GM10847 (cell line): ENCODE results near the gene ASGR1.

ENCODE experiments used
- POLR2A ChIP-seq: IDR thresholded peaks from 2 replicates; pipeline ENCODE4 v1.6.1; 2011; ENCODE audit not compliant: insufficient read length; ENCODE audit errors: extremely low read depth

The ASGR1 gene, protein sequence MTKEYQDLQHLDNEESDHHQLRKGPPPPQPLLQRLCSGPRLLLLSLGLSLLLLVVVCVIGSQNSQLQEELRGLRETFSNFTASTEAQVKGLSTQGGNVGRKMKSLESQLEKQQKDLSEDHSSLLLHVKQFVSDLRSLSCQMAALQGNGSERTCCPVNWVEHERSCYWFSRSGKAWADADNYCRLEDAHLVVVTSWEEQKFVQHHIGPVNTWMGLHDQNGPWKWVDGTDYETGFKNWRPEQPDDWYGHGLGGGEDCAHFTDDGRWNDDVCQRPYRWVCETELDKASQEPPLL

DNA sequence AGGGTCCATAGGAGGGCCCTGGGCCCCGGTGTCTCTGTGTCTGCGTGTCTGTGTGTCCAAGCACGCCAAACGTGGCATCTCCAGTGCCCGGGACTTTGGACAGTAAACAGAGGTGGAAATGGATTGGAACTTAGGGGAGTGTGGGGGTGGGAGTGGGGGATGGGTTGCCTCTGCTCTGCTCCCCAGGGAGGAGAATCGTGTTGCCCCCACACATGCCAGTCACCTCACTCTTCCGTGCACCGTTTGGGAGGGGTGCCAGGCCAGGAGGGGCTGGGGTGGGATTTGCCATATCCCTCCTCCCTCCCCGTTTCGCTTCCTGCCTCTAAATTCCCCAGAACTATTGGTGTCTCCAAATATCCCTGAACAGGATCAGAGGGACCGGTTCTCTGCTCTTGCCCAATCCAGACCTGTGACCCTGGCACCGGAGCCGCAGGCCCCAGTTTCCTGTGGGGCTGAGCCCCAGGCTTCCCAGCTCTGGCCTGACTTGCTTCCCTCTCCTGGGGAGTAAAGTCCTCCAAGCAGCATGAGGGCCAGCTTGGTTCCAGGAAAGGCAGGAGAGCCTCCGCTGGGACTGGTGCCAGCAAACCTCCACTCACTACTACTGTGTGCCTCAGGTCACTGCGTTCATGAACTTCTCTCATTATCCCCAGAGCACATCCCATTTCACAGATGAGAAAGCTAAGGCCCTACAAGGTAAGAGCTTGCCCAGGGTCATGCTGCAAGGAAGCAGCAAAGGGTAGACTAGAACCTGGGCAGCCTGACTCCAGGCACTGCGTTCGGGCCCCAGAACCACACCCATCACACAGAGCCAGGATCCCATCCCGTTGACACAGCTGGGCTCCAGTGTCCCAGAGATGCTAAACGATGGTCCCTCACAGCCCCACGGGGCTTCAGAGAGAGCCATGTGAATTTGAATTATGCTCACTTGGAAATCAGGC is at the start of gene ASGR1:
Gene ASGR1 (minus strand): TSS at position 54 of the 938 bp plus-strand sequence. CDS start 807 bp downstream, outside the sequence.
- TF ChIP-seq POLR2A: no peak

- TF ChIP-seq POLR2A: no peak
Observed at GRCh38 chr17:7228920-7229319, 49.8 kb upstream of the ASGR1 start.

GRCh38 chr17:7226721-7227710 is 47.8 kb upstream of the ASGR1 start:
- no peak for TF ChIP-seq POLR2A

DNA sequence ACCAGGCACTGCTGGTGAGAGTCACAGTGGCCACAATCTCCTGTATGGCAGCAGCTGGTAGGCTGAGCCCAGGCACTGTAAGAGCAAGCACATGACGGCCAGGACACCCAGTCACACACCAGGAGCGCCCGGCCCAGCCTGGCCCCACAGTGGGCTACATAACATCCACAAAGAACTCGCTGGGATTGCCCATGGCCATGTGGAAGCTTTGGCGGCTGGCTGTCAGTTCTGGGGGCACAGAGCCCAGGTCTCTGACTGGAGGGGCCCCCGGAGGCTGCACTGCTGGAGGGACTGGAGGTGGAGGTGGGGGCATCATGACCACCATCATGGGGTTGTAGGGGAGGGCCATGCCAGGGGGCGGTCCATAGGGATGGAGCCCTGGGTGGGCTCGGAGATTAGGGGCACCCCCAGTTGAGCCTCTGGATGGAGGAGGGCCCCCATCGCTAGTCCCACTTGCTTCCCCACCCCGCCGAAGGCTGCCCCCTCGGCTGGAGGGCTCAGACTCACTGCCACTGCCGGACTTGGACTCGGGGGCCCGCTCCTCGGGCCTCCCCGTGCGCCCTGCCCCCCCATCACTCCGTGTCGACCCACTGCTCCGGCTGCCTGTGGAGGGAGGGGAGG is 46.7 kb upstream of the ASGR1 start:
- TF ChIP-seq POLR2A: no peak

DNA sequence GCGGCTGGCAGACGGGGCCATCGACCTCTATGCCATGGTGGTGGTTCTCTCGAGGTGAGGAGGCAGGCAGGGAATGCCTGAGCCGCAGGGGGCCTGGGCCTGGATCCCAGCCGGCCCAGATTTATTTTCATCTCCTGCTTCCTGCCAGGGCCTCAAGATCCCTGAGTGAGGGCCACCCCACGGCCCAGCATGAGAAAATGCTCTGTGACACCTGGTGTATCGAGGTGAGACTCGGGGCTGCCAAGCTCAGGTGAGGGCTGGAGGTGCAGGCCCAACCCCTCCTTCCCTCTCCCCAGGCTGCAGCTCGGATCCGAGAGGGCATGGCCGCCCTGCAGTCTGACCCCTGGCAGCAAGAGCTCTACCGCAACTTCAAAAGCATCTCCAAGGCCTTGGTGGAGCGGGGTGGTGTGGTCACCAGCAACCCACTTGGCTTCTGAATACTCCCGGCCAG is 45.5 kb upstream of the ASGR1 start:
- no peak for TF ChIP-seq POLR2A

GRCh38 chr17:7224110-7224509 is 44.9 kb upstream of the ASGR1 start:
- no peak for TF ChIP-seq POLR2A

DNA sequence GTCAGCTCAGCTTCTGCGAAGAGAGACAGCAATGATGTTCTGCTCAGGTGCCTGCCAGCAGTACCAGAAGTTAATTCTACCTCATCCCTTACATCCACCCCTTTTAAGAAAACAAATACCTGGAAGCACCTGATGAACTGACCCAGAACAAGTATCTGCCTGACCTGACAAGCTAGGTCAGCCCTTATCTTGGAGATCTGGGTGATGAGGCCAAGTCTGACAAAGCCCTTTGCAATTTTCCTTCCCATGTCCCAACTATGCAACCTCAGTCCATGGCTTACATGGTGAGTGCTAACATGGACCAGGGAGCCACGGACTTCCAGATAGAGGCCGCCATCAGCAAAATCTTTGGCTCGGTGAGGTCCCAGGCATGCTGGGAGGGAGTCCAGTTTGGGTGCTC is 44.2 kb upstream of the ASGR1 start:
- TF ChIP-seq POLR2A: no peak

GRCh38 chr17:7222972-7223292 is 43.8 kb upstream of the ASGR1 start:
- TF ChIP-seq POLR2A: no peak

DNA sequence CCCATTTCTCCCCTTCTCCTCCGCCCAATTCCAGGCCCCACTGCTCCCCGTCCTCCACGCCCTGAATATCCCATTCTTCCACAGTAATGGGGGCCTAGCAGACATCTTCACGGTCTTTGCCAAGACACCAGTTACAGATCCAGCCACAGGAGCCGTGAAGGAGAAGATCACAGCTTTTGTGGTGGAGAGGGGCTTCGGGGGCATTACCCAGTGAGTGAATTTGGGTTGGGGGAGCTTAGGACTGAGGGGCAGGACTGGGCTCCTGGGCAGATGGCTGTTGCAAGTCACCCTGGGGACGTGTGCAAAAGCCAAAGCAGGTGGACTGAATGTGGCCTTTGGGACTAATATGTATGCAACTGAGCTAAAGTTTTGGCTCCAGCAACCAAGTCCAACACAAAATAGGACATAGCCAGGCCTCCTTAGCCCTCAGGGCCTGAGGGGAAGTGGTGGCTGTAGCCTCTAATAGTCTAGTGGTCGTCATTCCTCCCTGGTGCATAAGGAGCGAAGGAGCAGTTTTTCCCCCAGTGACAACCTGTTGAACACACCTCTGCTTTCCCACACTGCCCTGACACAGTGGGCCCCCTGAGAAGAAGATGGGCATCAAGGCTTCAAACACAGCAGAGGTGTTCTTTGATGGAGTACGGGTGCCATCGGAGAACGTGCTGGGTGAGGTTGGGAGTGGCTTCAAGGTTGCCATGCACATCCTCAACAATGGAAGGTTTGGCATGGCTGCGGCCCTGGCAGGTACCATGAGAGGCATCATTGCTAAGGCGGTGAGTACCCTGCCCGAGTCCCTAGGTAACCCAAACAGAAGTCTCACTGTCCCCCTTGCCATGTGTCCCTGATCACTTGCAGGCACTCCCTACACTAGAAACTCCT is 43.2 kb upstream of the ASGR1 start:
- no peak for TF ChIP-seq POLR2A

- no peak for TF ChIP-seq POLR2A
Observed at GRCh38 chr17:7221278-7222092, 42.3 kb upstream of the ASGR1 start.

DNA sequence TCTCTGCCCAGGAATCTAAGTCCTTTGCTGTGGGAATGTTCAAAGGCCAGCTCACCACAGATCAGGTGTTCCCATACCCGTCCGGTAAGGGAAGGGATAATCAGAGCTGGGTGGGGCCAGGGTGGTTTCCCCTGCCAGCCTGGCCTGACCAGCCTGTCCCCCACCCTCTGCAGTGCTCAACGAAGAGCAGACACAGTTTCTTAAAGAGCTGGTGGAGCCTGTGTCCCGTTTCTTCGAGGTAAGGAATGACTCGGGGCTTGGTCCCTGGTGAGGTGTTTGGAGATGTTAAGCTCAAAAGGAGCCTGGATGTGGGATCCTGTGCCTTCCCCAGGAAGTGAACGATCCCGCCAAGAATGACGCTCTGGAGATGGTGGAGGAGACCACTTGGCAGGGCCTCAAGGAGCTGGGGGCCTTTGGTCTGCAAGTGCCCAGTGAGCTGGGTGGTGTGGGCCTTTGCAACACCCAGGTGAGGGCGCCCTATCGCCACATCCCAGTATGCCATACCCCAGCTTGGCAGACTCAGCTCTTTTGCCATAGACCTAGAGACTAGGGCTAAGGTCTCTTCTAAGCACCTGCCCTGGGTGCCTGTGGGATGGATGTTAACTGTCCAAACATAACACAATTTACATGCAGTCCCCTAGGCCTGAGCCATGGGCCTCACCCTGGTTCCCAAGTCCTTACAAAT is 41.6 kb upstream of the ASGR1 start:
- peak; percentile 17 for TF ChIP-seq POLR2A

- TF ChIP-seq POLR2A: peak; percentile 61
Observed at GRCh38 chr17:7219812-7220592, 40.8 kb upstream of the ASGR1 start, which contains the start of the genes ACADVL and DLG4. ACADVL (plus strand) TSS chr17:7219938; CDS start chr17:7219985, 47 bp downstream. DLG4 (minus strand) TSS chr17:7219836.
